ENCODE results near the gene FABP3.

FABP3 gene

GRCh38 chr1:31373056-31373896, at the start of gene FABP3:
FABP3 (minus strand) TSS chr1:31373076; CDS start chr1:31373014, 62 bp downstream.
- no peak for DNase-seq

GRCh38 chr1:31421371-31422040, 48.6 kb upstream of the FABP3 start:
- no peak for DNase-seq

GRCh38 chr1:31420716-31421115, 47.8 kb upstream of the FABP3 start:
- DNase-seq = no peak

- DNase-seq = no peak
Observed at GRCh38 chr1:31418626-31419323, 45.9 kb upstream of the FABP3 start.

GRCh38 chr1:31417148-31417547, 44.3 kb upstream of the FABP3 start:
- no peak for DNase-seq

GRCh38 chr1:31416101-31416736, 43.3 kb upstream of the FABP3 start:
- no peak for DNase-seq

GRCh38 chr1:31415658-31416057, 42.8 kb upstream of the FABP3 start:
- no peak for DNase-seq

- no peak for DNase-seq
Observed at GRCh38 chr1:31414980-31415370, 42.1 kb upstream of the FABP3 start.

- DNase-seq = no peak
Observed at GRCh38 chr1:31413405-31414001, 40.6 kb upstream of the FABP3 start.

- DNase-seq = no peak
Observed at GRCh38 chr1:31412732-31413404, 40.0 kb upstream of the FABP3 start, which contains the start of gene SERINC2. SERINC2 (plus strand) TSS chr1:31413213; CDS start chr1:31413266, 53 bp downstream.

- DNase-seq = no peak
Observed at GRCh38 chr1:31412205-31412604, 39.3 kb upstream of the FABP3 start.

- DNase-seq = no peak
Observed at GRCh38 chr1:31410871-31411270, 38.0 kb upstream of the FABP3 start.

GRCh38 chr1:31409946-31410858, 37.3 kb upstream of the FABP3 start:
- no peak for DNase-seq

- no peak for DNase-seq
Observed at GRCh38 chr1:31408788-31409318, 36.0 kb upstream of the FABP3 start.

GRCh38 chr1:31407029-31407626, 34.3 kb upstream of the FABP3 start:
- DNase-seq = no peak

- DNase-seq = no peak
Observed at GRCh38 chr1:31405578-31406245, 32.8 kb upstream of the FABP3 start.

- no peak for DNase-seq
Observed at GRCh38 chr1:31401241-31401640, 28.4 kb upstream of the FABP3 start.

GRCh38 chr1:31400393-31400792, 27.5 kb upstream of the FABP3 start:
- no peak for DNase-seq

GRCh38 chr1:31399976-31400375, 27.1 kb upstream of the FABP3 start:
- no peak for DNase-seq

GRCh38 chr1:31398246-31398645, 25.4 kb upstream of the FABP3 start:
- DNase-seq = no peak

All from NCI-H1048 (cell line).